Kidney (tissue), 14 donors: ENCODE results near the gene VDR. TPM values are rescaled to one million over a fixed set of nuclear protein-coding genes. Genes with fewer than 3 reads are reported as not detected.

Experiments used
- DNase-seq, 5 donors: peaks; one replicate each; pipeline ENCODE4 v3.0.0-alpha.2; 2013 to 2020
- FAIRE-seq: peaks from 2 replicates; lab custom pipeline; 2012; peaks lifted over from hg19 to GRCh38; lab: Jason Lieb, UNC
- H3K27ac ChIP-seq, 2 donors: one replicate each; pipeline ENCODE4 v1.7.0; 2013; ENCODE audit warnings: low read depth in 2 of 2, low read length in 2 of 2, inconsistent platforms in 1 of 2
- H3K27me3 ChIP-seq: one replicate; pipeline ENCODE4 v1.7.1; 2013; ENCODE audit warnings: low read length, inconsistent platforms; ENCODE audit not compliant: control insufficient read depth, insufficient read depth
- H3K36me3 ChIP-seq, 3 donors: one replicate each; pipeline versions ENCODE4 v1.7.0 to v1.7.1; 2013; ENCODE audit warnings: low read length in 3 of 3, control low read depth in 1 of 3, inconsistent platforms in 1 of 3; ENCODE audit not compliant: insufficient read depth in 3 of 3, control insufficient read depth in 2 of 3
- H3K4me1 ChIP-seq, 3 donors: one replicate each; pipeline versions ENCODE4 v1.7.0 to v1.7.1; 2013; ENCODE audit warnings: low read length in 3 of 3, inconsistent platforms in 1 of 3, low read depth in 1 of 3; ENCODE audit not compliant: control insufficient read depth in 2 of 3, insufficient read depth in 2 of 3
- H3K4me3 ChIP-seq, 3 donors: one replicate each; pipeline versions ENCODE4 v1.7.0 to v1.8.1; 2013; ENCODE audit warnings: low read length in 3 of 3, control low read depth in 1 of 3, inconsistent platforms in 1 of 3
- H3K9ac ChIP-seq, 3 donors: one replicate each; pipeline versions ENCODE4 v1.7.0 to v1.7.1; 2013; ENCODE audit warnings: low read length in 3 of 3, control low read depth in 1 of 3, inconsistent platforms in 1 of 3
- H3K9me3 ChIP-seq, 3 donors: one replicate each; pipeline versions ENCODE4 v1.7.0 to v1.7.1; 2013; ENCODE audit warnings: low read length in 3 of 3, control low read depth in 1 of 3, inconsistent platforms in 1 of 3; ENCODE audit not compliant: control insufficient read depth in 2 of 3, insufficient read depth in 1 of 3
- intact Hi-C: fragments of 100-400 bp; cut with DNase I; formaldehyde crosslinking; loops from one replicate; pipeline ENCODE4 v1.11.1; 2022
- polyA plus RNA-seq: library from polyadenylated mRNA; stranded (reverse); fragments of 350-450 nt; fragmentation: Illumina TruSeq; extraction: RNeasy Lipid Tissue Mini Kit (QIAGEN cat#74804); gene quantifications from one replicate; pipeline ENCODE4 v1.2.3, GENCODE V29; 2014; ENCODE audit warnings: low read depth, low replicate concordance; ENCODE audit not compliant: insufficient read depth
- total RNA-seq: library from RNA; stranded (reverse); fragmentation: NEBNext Ultra II Directional; extraction: Animal tissue kit (Norgen Biotek cat#: 25700); gene quantifications from one replicate; pipeline ENCODE4 v1.2.1, GENCODE V29; 2021
- TF ChIP-seq, protein P1 (sequence below): IDR thresholded peaks from 3 replicates; pipeline ENCODE4 v1.5.1; 2012; ENCODE audit warnings: mild to moderate bottlenecking, moderate library complexity, borderline replicate concordance; ENCODE audit not compliant: insufficient read depth; ENCODE audit errors: extremely low read depth
- donor health status: control.
- donor health status: control.
- donor health status: control.
- donor health status: control.
- donor health status: control.
- donor health status: DM: yes; HTN: yes; CAD: no.
- donor health status: Normal renal cell carcinoma (clear cell type).

The VDR gene
- total and polyA plus RNA-seq, 2 donors from 2014 or later: 14.8 to 19.1 TPM

DNA sequence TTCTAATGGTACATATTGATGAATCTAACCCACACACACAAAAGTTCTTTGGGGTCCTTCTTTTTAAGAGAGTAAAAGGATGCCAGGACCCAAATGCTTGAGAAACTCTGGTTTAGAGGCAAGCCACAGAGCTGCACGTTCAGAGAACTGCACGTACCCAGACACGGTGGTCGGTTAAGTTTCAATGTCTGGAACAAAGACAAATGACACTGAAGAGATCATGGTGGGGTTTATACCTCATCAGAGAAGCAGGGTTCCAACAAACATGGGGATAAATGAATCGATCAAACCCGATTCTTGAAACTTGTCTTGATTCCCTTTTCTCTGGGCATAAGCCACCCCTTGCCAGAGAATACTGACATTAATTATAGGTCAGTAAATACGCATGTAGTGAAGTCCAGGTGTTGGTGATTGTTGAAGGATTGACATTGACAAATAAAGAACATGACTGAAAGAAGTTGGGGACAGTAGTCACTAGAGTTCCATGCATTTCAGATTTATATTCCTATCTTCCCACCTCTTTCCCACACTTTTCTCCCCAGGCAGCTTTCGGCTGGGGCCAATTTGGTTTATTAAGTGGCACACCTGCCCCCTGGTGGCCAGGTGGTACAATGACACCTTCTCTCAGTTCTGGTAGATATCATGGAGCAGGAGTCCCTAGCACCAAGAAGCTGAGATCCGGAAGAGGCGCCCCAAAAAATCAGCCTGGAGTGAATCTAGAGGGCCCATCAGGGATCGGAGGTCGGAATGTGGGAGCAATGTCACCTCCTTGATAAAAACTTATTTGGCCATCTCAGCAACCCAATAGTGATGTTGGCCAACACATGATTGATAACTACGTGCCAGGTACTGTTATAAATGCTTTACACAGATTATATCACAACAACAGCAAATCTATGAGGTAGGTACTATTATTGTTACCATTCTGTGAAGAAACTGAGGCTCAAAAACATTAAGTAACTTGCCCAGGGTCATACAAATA, 67.3 kb downstream of the VDR start:
- no peaks in the 10 kb centered on the region for H3K36me3 ChIP-seq
- no peaks in the 10 kb centered on the region for H3K9me3 ChIP-seq
- no peak overlapping the region for H3K27ac ChIP-seq
- no peak overlapping the region for H3K4me3 ChIP-seq
- no peaks in the 10 kb centered on the region for H3K27me3 ChIP-seq
- TF ChIP-seq, protein P1, sequence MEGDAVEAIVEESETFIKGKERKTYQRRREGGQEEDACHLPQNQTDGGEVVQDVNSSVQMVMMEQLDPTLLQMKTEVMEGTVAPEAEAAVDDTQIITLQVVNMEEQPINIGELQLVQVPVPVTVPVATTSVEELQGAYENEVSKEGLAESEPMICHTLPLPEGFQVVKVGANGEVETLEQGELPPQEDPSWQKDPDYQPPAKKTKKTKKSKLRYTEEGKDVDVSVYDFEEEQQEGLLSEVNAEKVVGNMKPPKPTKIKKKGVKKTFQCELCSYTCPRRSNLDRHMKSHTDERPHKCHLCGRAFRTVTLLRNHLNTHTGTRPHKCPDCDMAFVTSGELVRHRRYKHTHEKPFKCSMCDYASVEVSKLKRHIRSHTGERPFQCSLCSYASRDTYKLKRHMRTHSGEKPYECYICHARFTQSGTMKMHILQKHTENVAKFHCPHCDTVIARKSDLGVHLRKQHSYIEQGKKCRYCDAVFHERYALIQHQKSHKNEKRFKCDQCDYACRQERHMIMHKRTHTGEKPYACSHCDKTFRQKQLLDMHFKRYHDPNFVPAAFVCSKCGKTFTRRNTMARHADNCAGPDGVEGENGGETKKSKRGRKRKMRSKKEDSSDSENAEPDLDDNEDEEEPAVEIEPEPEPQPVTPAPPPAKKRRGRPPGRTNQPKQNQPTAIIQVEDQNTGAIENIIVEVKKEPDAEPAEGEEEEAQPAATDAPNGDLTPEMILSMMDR: peak; percentile 91
- FAIRE-seq (no peak), DNase-seq (peak in 4 of 5 donors; percentile 76 to 85 (median 83))
- no peak overlapping the region for H3K9ac ChIP-seq
- intact Hi-C loops: loop anchor here (5.0 to 10.0 kb wide), 2 partner anchors 53 to 125 kb away; no protein-coding TSS in a partner anchor
- H3K4me1 ChIP-seq: peaks cover 2 to 8% (median 3%) of the 10 kb centered on the region in 3 donors

DNA sequence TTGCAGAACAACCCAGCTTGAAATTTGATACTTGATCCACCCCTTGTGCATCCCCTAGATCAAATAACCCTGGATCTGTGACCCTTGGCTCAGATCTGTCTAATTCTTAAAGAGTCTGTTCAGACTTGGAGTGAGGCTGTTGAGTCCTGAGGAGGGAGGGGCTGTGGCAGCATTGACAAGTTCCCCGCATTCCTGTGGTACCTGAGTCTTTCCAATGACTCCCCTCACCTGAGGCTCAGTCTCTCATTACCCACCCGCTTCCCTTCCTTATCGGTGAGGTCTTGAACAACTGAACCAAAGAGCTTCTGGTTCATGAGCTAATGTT, 69.0 kb downstream of the VDR start:
- H3K4me1 ChIP-seq: peaks cover 2 to 8% (median 3%) of the 10 kb centered on the region in 3 donors
- FAIRE-seq: no peak
- intact Hi-C loops: loop anchor here (5.0 to 10.0 kb wide), 2 partner anchors 51 to 123 kb away; no protein-coding TSS in a partner anchor
- H3K27me3 ChIP-seq: no peaks in the 10 kb centered on the region
- no peak overlapping the region for H3K4me3 ChIP-seq
- no peaks in the 10 kb centered on the region for H3K36me3 ChIP-seq
- no peaks in the 10 kb centered on the region for H3K9me3 ChIP-seq
- TF ChIP-seq, protein P1: no peak
- peak in 2 of 5 donors; percentile 46 to 74 for DNase-seq
- H3K9ac ChIP-seq: no peak overlapping the region
- H3K27ac ChIP-seq: no peak overlapping the region

DNA sequence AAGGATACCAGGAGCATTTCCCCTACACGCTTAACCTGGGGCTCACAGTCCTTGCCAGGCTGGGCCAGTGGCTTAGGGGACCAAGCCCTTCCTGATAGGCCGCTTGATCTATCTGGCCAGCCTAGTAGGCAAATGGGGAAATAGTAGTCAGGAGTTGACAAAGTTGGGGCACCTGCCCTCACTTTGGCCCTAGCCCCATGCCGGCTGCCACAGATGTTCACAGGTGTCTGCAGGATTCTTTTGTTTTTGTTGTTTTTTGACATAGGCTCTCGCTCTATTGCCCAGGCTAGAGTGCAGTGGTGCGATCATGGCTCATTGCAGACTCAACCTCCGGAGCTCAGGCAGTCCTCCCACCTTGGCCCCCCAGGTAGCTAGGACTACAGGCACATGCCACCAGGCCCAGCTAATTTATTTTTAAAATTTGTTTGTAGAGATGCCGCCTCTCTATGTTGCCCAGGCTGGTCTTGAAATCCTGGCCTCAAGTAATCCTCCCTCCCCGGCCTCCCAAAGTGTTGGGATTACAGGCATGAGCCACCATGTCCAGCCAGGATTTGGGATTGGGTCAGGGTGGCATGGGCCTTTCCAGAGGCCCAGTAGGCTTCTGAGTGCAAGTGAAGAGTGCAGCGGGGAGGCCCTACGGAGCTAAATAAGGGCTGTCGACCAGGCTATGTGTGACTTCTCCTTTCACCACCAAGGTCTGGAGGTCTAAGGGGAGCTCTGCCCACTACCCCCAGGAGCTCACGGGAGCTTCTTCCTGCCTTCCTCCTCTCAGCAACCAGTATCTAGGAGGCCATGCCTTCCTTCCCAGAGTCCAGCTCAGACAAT, 69.6 kb downstream of the VDR start:
- H3K27ac ChIP-seq: no peak overlapping the region
- H3K4me3 ChIP-seq: no peak overlapping the region
- H3K9me3 ChIP-seq: no peaks in the 10 kb centered on the region
- H3K27me3 ChIP-seq: no peaks in the 10 kb centered on the region
- H3K4me1 ChIP-seq: peaks cover 2 to 8% (median 3%) of the 10 kb centered on the region in 3 donors
- H3K36me3 ChIP-seq: no peaks in the 10 kb centered on the region
- no peak overlapping the region for H3K9ac ChIP-seq
- DNase-seq (no peak), FAIRE-seq (no peak)
- TF ChIP-seq, protein P1: no peak
- intact Hi-C loops: loop anchor here (5.0 to 10.0 kb wide), 2 partner anchors 50 to 123 kb away; no protein-coding TSS in a partner anchor
